ENCODE results near the gene ZXDC.

Gene ZXDC

DNA sequence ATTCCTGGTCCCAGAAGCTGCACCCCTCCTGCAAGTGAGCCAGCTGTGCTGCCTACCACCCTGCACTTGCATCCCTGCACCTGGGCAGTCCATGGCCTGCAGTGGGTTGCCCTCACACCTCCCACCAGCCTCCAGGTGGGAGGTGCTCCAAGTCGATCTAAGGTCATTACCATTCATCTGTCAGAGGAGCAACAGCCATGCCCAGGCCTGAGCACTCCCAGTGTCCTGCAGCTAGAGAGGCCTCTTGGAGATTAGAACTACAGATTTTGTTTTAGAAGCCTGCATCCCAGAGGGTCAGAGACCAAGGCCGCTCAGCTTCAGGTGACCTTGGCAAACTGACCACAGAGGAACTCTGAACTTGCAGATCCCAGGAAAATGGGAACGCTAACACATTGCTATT is 9.0 kb upstream of the ZXDC start:
- TF ChIP-seq, protein P1, sequence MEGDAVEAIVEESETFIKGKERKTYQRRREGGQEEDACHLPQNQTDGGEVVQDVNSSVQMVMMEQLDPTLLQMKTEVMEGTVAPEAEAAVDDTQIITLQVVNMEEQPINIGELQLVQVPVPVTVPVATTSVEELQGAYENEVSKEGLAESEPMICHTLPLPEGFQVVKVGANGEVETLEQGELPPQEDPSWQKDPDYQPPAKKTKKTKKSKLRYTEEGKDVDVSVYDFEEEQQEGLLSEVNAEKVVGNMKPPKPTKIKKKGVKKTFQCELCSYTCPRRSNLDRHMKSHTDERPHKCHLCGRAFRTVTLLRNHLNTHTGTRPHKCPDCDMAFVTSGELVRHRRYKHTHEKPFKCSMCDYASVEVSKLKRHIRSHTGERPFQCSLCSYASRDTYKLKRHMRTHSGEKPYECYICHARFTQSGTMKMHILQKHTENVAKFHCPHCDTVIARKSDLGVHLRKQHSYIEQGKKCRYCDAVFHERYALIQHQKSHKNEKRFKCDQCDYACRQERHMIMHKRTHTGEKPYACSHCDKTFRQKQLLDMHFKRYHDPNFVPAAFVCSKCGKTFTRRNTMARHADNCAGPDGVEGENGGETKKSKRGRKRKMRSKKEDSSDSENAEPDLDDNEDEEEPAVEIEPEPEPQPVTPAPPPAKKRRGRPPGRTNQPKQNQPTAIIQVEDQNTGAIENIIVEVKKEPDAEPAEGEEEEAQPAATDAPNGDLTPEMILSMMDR (IDR thresholded peaks at IDR 0.05; ENCODE audit: insufficient read depth, missing control alignments), result no peak
- no peak for FAIRE-seq

DNA sequence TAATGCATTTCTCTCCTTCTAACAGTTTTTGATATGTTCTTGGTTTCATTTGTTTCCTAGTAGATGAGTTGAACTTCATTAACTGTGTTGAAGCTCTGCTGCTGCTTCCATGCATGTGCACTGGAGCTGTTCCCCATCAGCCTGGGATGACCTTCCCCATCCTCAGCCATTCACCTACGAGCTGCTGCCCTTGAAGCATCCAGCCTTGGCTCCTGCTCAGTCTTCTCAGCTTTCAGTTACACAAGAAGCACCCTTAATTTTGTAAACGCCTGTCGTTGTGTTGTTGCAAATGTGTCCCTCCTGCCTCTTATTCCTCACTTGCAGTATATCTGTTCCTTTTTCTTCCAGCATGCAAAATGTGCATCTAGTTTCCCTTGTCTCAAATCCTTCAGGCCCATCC is 8.5 kb upstream of the ZXDC start:
- DNase-seq (ENCODE audit: insufficient read length, low spot score) (no peak), FAIRE-seq (no peak)
- TF ChIP-seq, protein P1 (IDR thresholded peaks at IDR 0.05; ENCODE audit: insufficient read depth, missing control alignments), result no peak

More for the DNA sequence above, 9.0 kb upstream of the ZXDC start:
- DNase-seq (ENCODE audit: insufficient read length, low spot score), result no peak

DNA sequence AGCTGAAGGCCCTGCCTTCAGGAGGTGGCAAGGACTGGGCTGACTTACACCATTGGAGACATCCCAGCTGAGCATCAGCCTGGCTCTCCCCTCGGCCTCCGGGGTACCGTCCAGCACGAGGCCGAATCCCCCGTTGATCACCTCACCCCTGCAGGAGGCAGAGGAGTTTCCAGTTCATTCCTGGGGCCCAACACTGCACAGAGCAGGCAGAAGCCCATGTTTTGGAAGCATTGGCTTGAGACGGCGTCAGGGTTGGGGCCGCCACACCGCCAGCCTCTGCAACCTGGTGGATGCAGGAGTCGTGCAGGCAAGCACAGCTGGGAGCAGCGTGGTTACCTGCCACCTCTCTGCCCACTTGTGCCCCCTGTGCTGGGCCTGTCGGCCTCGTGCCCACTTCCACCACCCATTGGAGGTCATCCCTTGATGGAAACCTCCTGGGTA is 7.7 kb upstream of the ZXDC start:
- TF ChIP-seq, protein P1 (IDR thresholded peaks at IDR 0.05; ENCODE audit: insufficient read depth, missing control alignments), result no peak
- DNase-seq (ENCODE audit: insufficient read length, low spot score) (no peak), FAIRE-seq (no peak)

DNA sequence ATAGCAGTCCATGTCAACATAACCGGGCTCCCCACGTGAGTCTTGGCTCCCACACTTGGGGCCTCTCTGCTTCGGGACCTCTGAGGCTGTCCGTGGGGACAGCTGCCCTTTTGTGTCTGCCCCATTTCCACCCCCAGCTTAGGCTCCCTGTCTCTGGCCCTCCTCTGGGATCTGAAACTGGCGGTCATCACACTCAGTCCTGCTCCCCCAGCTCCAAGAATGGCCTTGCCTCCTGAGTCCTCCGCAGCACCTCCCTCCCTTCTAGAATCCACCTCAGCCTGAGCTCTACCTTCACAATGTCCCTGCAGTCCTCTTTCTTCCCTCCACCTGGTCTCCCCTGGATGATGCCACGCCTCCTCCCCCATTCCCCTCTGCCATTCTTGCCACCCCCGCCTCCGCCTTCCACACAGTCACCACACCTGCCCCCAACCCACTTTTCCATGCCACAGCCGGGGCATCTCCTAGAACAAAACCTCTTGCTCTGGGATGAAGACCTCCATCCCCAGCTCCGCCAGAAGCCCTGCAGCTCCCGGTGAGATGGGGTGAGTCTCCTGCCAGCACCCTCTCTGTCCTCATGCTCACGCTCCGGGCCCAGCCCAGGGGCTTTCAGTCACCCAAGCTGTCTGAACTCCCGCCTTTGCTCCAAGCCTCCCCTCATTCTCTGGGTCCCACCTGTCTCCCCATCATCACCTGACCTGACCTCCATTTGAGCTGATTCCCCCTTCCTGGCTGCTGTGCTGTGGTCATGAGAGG is 7.0 kb upstream of the ZXDC start:
- TF ChIP-seq, protein P1 (IDR thresholded peaks at IDR 0.05; ENCODE audit: insufficient read depth, missing control alignments), result no peak
- no peak for FAIRE-seq
- DNase-seq (ENCODE audit: insufficient read length, low spot score), result no peak

DNA sequence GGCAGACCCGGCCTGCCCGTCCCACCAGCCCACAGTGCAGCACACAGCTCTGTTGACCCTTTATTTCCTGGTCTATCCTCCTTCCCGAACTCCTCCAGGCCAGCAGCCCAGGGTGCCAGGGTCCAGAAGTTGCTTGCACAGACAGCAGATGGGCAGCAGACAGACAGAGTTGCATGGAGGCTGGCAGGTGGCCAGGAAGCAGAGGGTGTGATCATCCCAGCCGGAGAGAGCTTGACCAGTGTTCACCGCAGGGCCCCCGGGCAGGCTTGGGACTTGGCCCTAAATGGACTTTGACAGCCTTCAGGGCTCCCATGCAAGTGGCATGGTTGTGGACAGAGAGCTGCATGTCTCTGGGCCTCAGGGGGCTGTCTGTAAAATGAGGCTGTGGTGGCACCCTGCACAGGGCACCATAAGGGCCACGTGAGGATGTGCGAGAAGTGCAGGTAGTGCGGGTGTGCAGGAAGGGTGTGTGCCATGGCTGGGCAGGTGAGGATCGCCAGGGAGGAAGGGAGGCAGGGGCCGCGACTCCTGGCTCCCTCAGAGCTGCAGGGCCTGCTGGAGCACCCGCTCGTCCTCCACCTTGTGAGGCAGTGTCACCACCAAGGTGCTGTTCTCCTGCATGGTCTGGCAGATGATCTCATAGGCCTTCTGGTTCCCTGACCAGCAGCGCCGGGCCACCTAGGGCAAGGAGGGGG is 6.3 kb upstream of the ZXDC start:
- DNase-seq (ENCODE audit: insufficient read length, low spot score), result no peak
- FAIRE-seq, result no peak
- TF ChIP-seq, protein P1 (IDR thresholded peaks at IDR 0.05; ENCODE audit: insufficient read depth, missing control alignments), result no peak

DNA sequence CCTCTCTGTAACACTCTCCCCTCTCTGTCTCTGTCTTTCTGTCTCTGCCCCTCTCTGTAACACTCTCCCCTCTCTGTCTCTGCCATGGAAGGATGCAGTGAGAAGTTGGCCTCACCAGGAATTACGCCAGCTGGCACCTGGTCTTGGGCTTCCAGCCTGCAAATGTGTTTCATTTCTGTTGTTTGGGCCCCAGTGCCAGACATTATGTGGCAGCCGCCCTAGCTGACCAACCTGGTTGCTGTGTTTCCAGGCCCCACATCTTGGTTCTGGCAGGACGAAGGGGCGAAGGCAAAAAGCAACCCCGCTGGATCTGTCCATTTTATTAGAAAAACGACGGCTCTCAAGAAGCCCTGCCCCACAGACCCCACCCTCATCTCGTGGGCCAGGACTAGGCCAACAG is 5.2 kb upstream of the ZXDC start:
- DNase-seq (ENCODE audit: insufficient read length, low spot score), result no peak
- FAIRE-seq, result no peak
- TF ChIP-seq, protein P1 (IDR thresholded peaks at IDR 0.05; ENCODE audit: insufficient read depth, missing control alignments), result no peak

DNA sequence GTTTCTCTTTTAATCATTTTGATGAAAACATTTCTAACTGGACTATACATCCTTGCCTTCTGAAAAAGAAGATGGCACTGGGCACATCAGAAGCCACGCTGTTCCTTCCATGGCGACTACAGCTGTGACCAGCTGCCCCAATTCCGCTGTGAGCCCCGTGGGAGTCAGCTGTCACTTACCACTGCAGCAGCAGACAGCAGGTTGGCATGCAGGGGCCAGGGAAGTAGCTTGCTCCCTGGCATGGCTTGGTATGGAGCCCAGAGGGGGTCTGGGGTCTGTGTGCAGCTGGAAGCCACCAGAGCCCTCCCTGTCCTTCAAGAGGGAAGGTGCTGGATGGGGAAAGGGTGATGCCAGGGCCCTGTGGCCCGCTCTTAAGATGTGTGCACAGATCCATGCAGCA is 4.5 kb upstream of the ZXDC start:
- TF ChIP-seq, protein P1 (IDR thresholded peaks at IDR 0.05; ENCODE audit: insufficient read depth, missing control alignments), result no peak
- FAIRE-seq (no peak), DNase-seq (ENCODE audit: insufficient read length, low spot score) (no peak)
